CD4-positive, alpha-beta T cell (primary cell): ENCODE data around the gene MPHOSPH9. TPM values are rescaled to one million over a fixed set of nuclear protein-coding genes. Genes with fewer than 3 reads are reported as not detected.

Experiments
- ATAC-seq: fragments of 200-7000 bp; cut with Tn5 transposase; one replicate; pipeline ENCODE4 v1.10.0; 2022; ENCODE audit warnings: mild to moderate bottlenecking; ENCODE audit not compliant: poor library complexity
- CTCF ChIA-PET: fragments of 350-600 bp; sonication (Branson Sonifier 250); formaldehyde crosslinking; loops from one replicate; lab custom pipeline; 2021; ENCODE audit warnings: antibody characterized with exemption, inconsistent platforms; lab: Charles Lee
- POLR2A ChIA-PET: fragments of 350-600 bp; sonication (Branson Sonifier 250); formaldehyde crosslinking; loops from one replicate; lab custom pipeline; 2021; ENCODE audit warnings: antibody characterized with exemption, inconsistent platforms; lab: Charles Lee
- DNase-seq, 14 experiments: peaks; one replicate each; pipeline ENCODE4 v3.0.0-alpha.2; 2013 to 2020; ENCODE audit warnings: mixed read lengths in 2 of 14
- H3K27ac ChIP-seq, 2 donors: one replicate each; pipeline versions ENCODE4 v1.5.1 to v1.7.0; 2013; ENCODE audit warnings: low read length in 2 of 2, low read depth in 1 of 2, mild to moderate bottlenecking in 1 of 2
- H3K27me3 ChIP-seq, 2 experiments: 1 replicate in 1 of 2; 2 replicates in 1 of 2; pipeline versions ENCODE4 v1.6.1 to v1.7.0; 2013; ENCODE audit warnings: low read length in 2 of 2, control low read depth in 1 of 2, mild to moderate bottlenecking in 1 of 2, moderate library complexity in 1 of 2; ENCODE audit not compliant: insufficient read depth in 2 of 2, control insufficient read depth in 1 of 2
- H3K36me3 ChIP-seq: one replicate; pipeline ENCODE4 v1.6.1; 2013; ENCODE audit warnings: low read length, control low read depth; ENCODE audit not compliant: insufficient read depth
- H3K4me1 ChIP-seq: one replicate; pipeline ENCODE4 v1.6.1; 2013; ENCODE audit warnings: low read length, control low read depth; ENCODE audit not compliant: insufficient read depth
- H3K4me3 ChIP-seq: one replicate; pipeline ENCODE4 v1.5.1; 2013; ENCODE audit warnings: mild to moderate bottlenecking, low read length, moderate library complexity
- H3K9me3 ChIP-seq, 2 experiments: 1 replicate in 1 of 2; 2 replicates in 1 of 2; pipeline versions ENCODE4 v1.6.1 to v1.7.0; 2013; ENCODE audit warnings: low read length in 2 of 2, mild to moderate bottlenecking in 2 of 2, control low read depth in 1 of 2, moderate library complexity in 1 of 2; ENCODE audit not compliant: control insufficient read depth in 1 of 2, insufficient read depth in 1 of 2
- H3K27ac Mint-ChIP-seq: one replicate; pipeline ENCODE4 v1.8.0; 2020; ENCODE audit warnings: mixed read lengths
- H3K27me3 Mint-ChIP-seq: one replicate; pipeline ENCODE4 v1.8.0; 2021; ENCODE audit warnings: mixed read lengths
- H3K36me3 Mint-ChIP-seq: one replicate; pipeline ENCODE4 v1.8.0; 2021; ENCODE audit warnings: low read depth, mixed read lengths
- H3K4me1 Mint-ChIP-seq: one replicate; pipeline ENCODE4 v1.8.0; 2021; ENCODE audit warnings: low read depth, mixed read lengths
- H3K4me3 Mint-ChIP-seq: one replicate; pipeline ENCODE4 v1.8.0; 2020; ENCODE audit warnings: mild to moderate bottlenecking, mixed read lengths
- H3K9me3 Mint-ChIP-seq: one replicate; pipeline ENCODE4 v1.8.0; 2020; ENCODE audit warnings: mixed read lengths
- CTCF ChIP-seq: fragments of 200-600 bp; IDR thresholded peaks from one replicate; pipeline ENCODE4 v1.8.0; 2022; ENCODE audit warnings: antibody characterized with exemption, mild to moderate bottlenecking
- intact Hi-C, 2 experiments: fragments of 100-400 bp; cut with DNase I in 1 of 2; cut with micrococcal nuclease in 1 of 2; formaldehyde crosslinking; loops; one replicate each; pipeline versions ENCODE4 v1.15.1 to v1.9.0; 2023 to 2025; cut with DNase I, micrococcal nuclease
- total RNA-seq, 174 experiments: library from RNA in 2 of 174; stranded (reverse) in 2 of 174; gene quantifications; one replicate each; pipeline ENCODE4 v1.2.3 and lab custom pipeline; 2021 to 2026

The MPHOSPH9 gene
- total RNA-seq, 2 experiments from 2014 or later: 80.9 to 84.5 TPM

- Histone ChIP-seq H3K4me3 (no peak overlapping the region), H3K27ac (no peak overlapping the region), H3K27me3 (no peaks in the 10 kb centered on the region), H3K36me3 (peaks cover 4% of the 10 kb centered on the region), H3K4me1 (peaks cover 52% of the 10 kb centered on the region), H3K9me3 (no peaks in the 10 kb centered on the region)
- no peaks in the 10 kb centered on the region for H3K27me3 Mint-ChIP-seq
- no peaks in the 10 kb centered on the region for H3K9me3 Mint-ChIP-seq
- H3K4me3 Mint-ChIP-seq: no peak overlapping the region
- H3K27ac Mint-ChIP-seq: peak overlapping the region; percentile 98
- TF ChIP-seq CTCF: no peak
- peaks cover 68% of the 10 kb centered on the region for H3K4me1 Mint-ChIP-seq
- ChIA-PET POLR2A (interaction anchor here (0.7 to 4.5 kb wide), 3 partner anchors 17 to 34 kb away, joined by 3 to 58 read pairs (median 24); no protein-coding TSS in a partner anchor), CTCF (interaction anchor here (1.1 kb wide), 1 partner anchor 12 kb away, joined by 3 read pairs; no protein-coding TSS in a partner anchor)
- H3K36me3 Mint-ChIP-seq: peaks cover 25% of the 10 kb centered on the region
- ATAC-seq (no peak), DNase-seq (no peak)
- intact Hi-C loops: no loop called here
These were observed 128.1 kb downstream of the MPHOSPH9 start for GRCh38 chr12:123104809-123105208.

Other genes with a start within 250 kb of the MPHOSPH9 start
- gene PITPNM2, start 82.1 kb downstream of the MPHOSPH9 start, total RNA-seq: 10 to 100 TPM; 37.3 to 38.3 TPM
- gene MTRFR, start 295 bp upstream of the MPHOSPH9 start, total RNA-seq: 10 to 100 TPM; 43.2 to 44.5 TPM
- 1 to 10 TPM; 2.9 to 3.5 TPM for gene CDK2AP1, start 38.7 kb upstream of the MPHOSPH9 start, total RNA-seq
- gene SBNO1, start 131.7 kb upstream of the MPHOSPH9 start, total RNA-seq: 10 to 100 TPM; 21.3 to 21.9 TPM
- 10 to 100 TPM; 28.3 to 30.9 TPM for gene KMT5A, start 151.0 kb upstream of the MPHOSPH9 start, total RNA-seq
- gene RILPL2, start 203.5 kb upstream of the MPHOSPH9 start, total RNA-seq: 1 to 10 TPM; 4.9 to 5.5 TPM
- gene SNRNP35, start 225.0 kb upstream of the MPHOSPH9 start, total RNA-seq: 10 to 100 TPM; 26.2 to 28.6 TPM